ENCODE measurements around the gene PSRC1. TPM values are rescaled to one million over a fixed set of nuclear protein-coding genes. Genes with fewer than 3 reads are reported as not detected.

The PSRC1 gene
- total and polyA plus RNA-seq, 2 donors (not counting 3 experiments of a cell fraction or from before 2014, with no cell fraction given) = 25.0 to 29.3 TPM

GRCh38 chr1:109241344-109241743 lies 41.6 kb downstream of the PSRC1 start:
- no peak overlapping the region for H2AFZ ChIP-seq (ENCODE audit: low read depth, low read length)
- no peak overlapping the region for H3K9ac ChIP-seq (replicated peaks; ENCODE audit: extremely low read depth, insufficient read depth, low read length)
- H3K4me1 ChIP-seq (ENCODE audit: control insufficient read depth, extremely low read depth, insufficient read depth, low read length) = no peaks in the 10 kb centered on the region
- H3K4me3 ChIP-seq (replicated peaks in 1 of 3; ENCODE audit: insufficient read depth in 1 of 3, low read depth in 1 of 3, low read length in 3 of 3) = no peak overlapping the region
- dilution Hi-C loops (cut with MboI; ENCODE audit: extremely low pct_ligation_motif_present, low sequenced_read_pairs) = no loop called here
- H3K36me3 ChIP-seq (ENCODE audit: control insufficient read depth in 2 of 2, extremely low read depth in 1 of 2, insufficient read depth in 2 of 2, low read length in 2 of 2) = peaks cover 5 to 20% of the 10 kb centered on the region in 2 experiments
- H3K4me2 ChIP-seq (ENCODE audit: insufficient read depth, low read length) = no peak overlapping the region
- no peaks in the 10 kb centered on the region for H3K9me3 ChIP-seq (replicated peaks; ENCODE audit: control insufficient read depth, insufficient read depth, low read length)
- TF ChIP-seq CTCF (IDR thresholded peaks at IDR 0.05; ENCODE audit: extremely low read depth in 1 of 2, insufficient read depth in 1 of 2, low read depth in 1 of 2, low read length in 2 of 2) = no peak
- TF ChIP-seq MYC (IDR thresholded peaks at IDR 0.05; ENCODE audit: low read depth, low read length) = no peak
- no peak for TF ChIP-seq JUN (IDR thresholded peaks at IDR 0.05; ENCODE audit: borderline replicate concordance, insufficient read depth, insufficient read length, low read depth)
- TF ChIP-seq FOS (IDR thresholded peaks at IDR 0.05; ENCODE audit: borderline replicate concordance, insufficient read depth, low read length) = no peak
- no peak for TF ChIP-seq MAX (IDR thresholded peaks at IDR 0.05; ENCODE audit: insufficient read depth, insufficient read length)
- no peak for TF ChIP-seq POLR2AphosphoS5 (IDR thresholded peaks at IDR 0.05; ENCODE audit: insufficient read depth, low read depth, low read length)
- no peak for TF ChIP-seq POLR2A (IDR thresholded peaks at IDR 0.05; ENCODE audit: low read depth, low read length)
- no peak for TF ChIP-seq EZH2 (IDR thresholded peaks at IDR 0.05; ENCODE audit: borderline replicate concordance, low read depth, low read length, severe bottlenecking)
- TF ChIP-seq GATA2 (IDR thresholded peaks at IDR 0.05; ENCODE audit: insufficient read depth, insufficient read length, low read depth, low read length) = no peak
- ChIA-PET CTCF (interaction anchor here (0.7 to 4.8 kb wide), 5 partner anchors 9 to 157 kb away, joined by 3 to 41 read pairs (median 6); partner anchors contain the start of genes CELSR2 and SORT1), POLR2A (no interaction called here)
- no peak overlapping the region for H3K27ac ChIP-seq (ENCODE audit: insufficient read depth, low read depth, low read length)
- intact Hi-C loops (cut with micrococcal nuclease) = no loop called here
- H3K79me2 ChIP-seq (ENCODE audit: control insufficient read depth, insufficient read depth, low read length) = no peaks in the 10 kb centered on the region
- no peaks in the 10 kb centered on the region for H3K9me1 ChIP-seq (replicated peaks; ENCODE audit: control insufficient read depth, extremely low read depth, insufficient read depth, low read length)
- no peak for FAIRE-seq
- DNase-seq (ENCODE audit: low read depth, low spot score) = no peak
- H4K20me1 ChIP-seq (replicated peaks; ENCODE audit: control insufficient read depth, extremely low read depth, insufficient read depth, low read length) = no peaks in the 10 kb centered on the region
- no TSS peak for BruUV-seq (replicated peaks)
- H3K27me3 ChIP-seq (ENCODE audit: control insufficient read depth in 2 of 2, insufficient read depth in 2 of 2, low read length in 2 of 2) = peaks cover 12 to 17% of the 10 kb centered on the region in 2 experiments

Measured in endothelial cell of umbilical vein (primary cell).